H9 (cell line): ENCODE data around the gene CALCR. TPM values are rescaled to one million over a fixed set of nuclear protein-coding genes. Genes with fewer than 3 reads are reported as not detected.

Experiments used
- DNase-seq: peaks from one replicate; pipeline ENCODE4 v3.0.0-alpha.2; 2017
- H2AFZ ChIP-seq: one replicate; pipeline ENCODE4 v1.6.1; 2013; ENCODE audit warnings: mild to moderate bottlenecking, low read length, control low read depth, moderate library complexity
- H2AK5ac ChIP-seq: 2 replicates; pipeline ENCODE4 v1.6.1; 2013; ENCODE audit warnings: low read length, control low read depth, mixed read lengths; ENCODE audit not compliant: insufficient read length
- H2BK120ac ChIP-seq: one replicate; pipeline ENCODE4 v1.6.1; 2013; ENCODE audit warnings: low read depth, mild to moderate bottlenecking, low read length, control low read depth, inconsistent platforms; ENCODE audit not compliant: poor library complexity, severe bottlenecking
- H2BK12ac ChIP-seq: 2 replicates; pipeline ENCODE4 v1.6.1; 2013; ENCODE audit warnings: low read length, control low read depth, mixed read lengths, low read depth; ENCODE audit not compliant: insufficient read length
- H2BK15ac ChIP-seq: 2 replicates; pipeline ENCODE4 v1.6.1; 2013; ENCODE audit warnings: low read depth, low read length, control low read depth
- H2BK20ac ChIP-seq: one replicate; pipeline ENCODE4 v1.6.1; 2013; ENCODE audit warnings: low read depth, mild to moderate bottlenecking, low read length, control low read depth, inconsistent platforms; ENCODE audit not compliant: poor library complexity, severe bottlenecking
- H2BK5ac ChIP-seq: 2 replicates; pipeline ENCODE4 v1.6.1; 2013; ENCODE audit warnings: low read length, control low read depth, mixed read lengths; ENCODE audit not compliant: insufficient read length
- H3K14ac ChIP-seq: 2 replicates; pipeline ENCODE4 v1.6.1; 2013; ENCODE audit warnings: low read length, control low read depth; ENCODE audit not compliant: insufficient read depth
- H3K18ac ChIP-seq: 2 replicates; pipeline ENCODE4 v1.6.1; 2013; ENCODE audit warnings: low read depth, mild to moderate bottlenecking, mixed read lengths, low read length, control low read depth; ENCODE audit not compliant: insufficient read length
- H3K23ac ChIP-seq: 2 replicates; pipeline ENCODE4 v1.6.1; 2013; ENCODE audit warnings: low read length, control low read depth, mixed read lengths, low read depth; ENCODE audit not compliant: insufficient read length
- H3K23me2 ChIP-seq: 2 replicates; pipeline ENCODE4 v1.6.1; 2013; ENCODE audit warnings: low read depth, mild to moderate bottlenecking, mixed read lengths, low read length, control low read depth; ENCODE audit not compliant: insufficient read length, poor library complexity, severe bottlenecking
- H3K27ac ChIP-seq: 2 replicates; pipeline ENCODE4 v1.5.1; 2013; ENCODE audit warnings: low read length, control low read depth, mixed read lengths, low read depth; ENCODE audit not compliant: insufficient read length
- H3K27me3 ChIP-seq: 2 replicates; pipeline ENCODE4 v1.6.1; 2013; ENCODE audit warnings: low read length, control low read depth, inconsistent platforms; ENCODE audit not compliant: insufficient read depth
- H3K4ac ChIP-seq: 2 replicates; pipeline ENCODE4 v1.6.1; 2013; ENCODE audit warnings: low read depth, mild to moderate bottlenecking, control low read depth, inconsistent platforms, low read length, moderate library complexity
- H3K4me1 ChIP-seq: 2 replicates; pipeline ENCODE4 v1.6.1; 2013; ENCODE audit warnings: low read length, control low read depth, inconsistent platforms; ENCODE audit not compliant: insufficient read depth
- H3K4me2 ChIP-seq: 2 replicates; pipeline ENCODE4 v1.6.1; 2013; ENCODE audit warnings: low read length, control low read depth, mixed read lengths; ENCODE audit not compliant: insufficient read length, insufficient read depth
- H3K56ac ChIP-seq: 2 replicates; pipeline ENCODE4 v1.6.1; 2013; ENCODE audit warnings: low read depth, mild to moderate bottlenecking, mixed read lengths, low read length, control low read depth; ENCODE audit not compliant: insufficient read length
- H3K79me1 ChIP-seq: 2 replicates; pipeline ENCODE4 v1.6.1; 2013; ENCODE audit warnings: low read depth, mild to moderate bottlenecking, moderate library complexity, low read length, control low read depth, inconsistent platforms; ENCODE audit not compliant: insufficient read depth, poor library complexity, severe bottlenecking
- H3K79me2 ChIP-seq: 2 replicates; pipeline ENCODE4 v1.6.1; 2013; ENCODE audit warnings: low read length, control low read depth, inconsistent platforms; ENCODE audit not compliant: insufficient read depth
- H3K9ac ChIP-seq: 2 replicates; pipeline ENCODE4 v1.6.1; 2013; ENCODE audit warnings: low read length, control low read depth, mixed read lengths; ENCODE audit not compliant: insufficient read length; ENCODE audit errors: extremely low read depth
- H3K9me3 ChIP-seq: one replicate; pipeline ENCODE4 v1.6.1; 2013; ENCODE audit warnings: low read depth, low read length, inconsistent platforms; ENCODE audit not compliant: control insufficient read depth
- H3T11ph ChIP-seq: one replicate; pipeline ENCODE4 v1.6.1; 2013; ENCODE audit warnings: mild to moderate bottlenecking, low read length, control low read depth, inconsistent platforms
- H4K20me1 ChIP-seq: one replicate; pipeline ENCODE4 v1.6.1; 2013; ENCODE audit not compliant: control insufficient read depth, insufficient read length, insufficient read depth
- H4K5ac ChIP-seq: 2 replicates; pipeline ENCODE4 v1.6.1; 2013; ENCODE audit warnings: low read depth, mild to moderate bottlenecking, mixed read lengths, low read length, control low read depth; ENCODE audit not compliant: insufficient read length
- H4K8ac ChIP-seq: replicated peaks from 2 replicates; pipeline ENCODE4 v1.6.1; 2013; ENCODE audit warnings: low read length, control low read depth, mixed read lengths, low read depth; ENCODE audit not compliant: insufficient read length
- H4K91ac ChIP-seq: 2 replicates; pipeline ENCODE4 v1.6.1; 2013; ENCODE audit warnings: low read depth, mild to moderate bottlenecking, moderate library complexity, mixed read lengths, low read length, control low read depth; ENCODE audit not compliant: insufficient read length
- H3K27ac Mint-ChIP-seq, 3 experiments: 2 replicates in 2 of 3; 3 replicates in 1 of 3; pipeline ENCODE4 v1.8.0; 2020 to 2021; ENCODE audit warnings: mixed read lengths in 3 of 3, mild to moderate bottlenecking in 1 of 3, moderate library complexity in 1 of 3
- H3K27me3 Mint-ChIP-seq: 2 replicates; pipeline ENCODE4 v1.8.0; 2021; ENCODE audit warnings: low read depth, mild to moderate bottlenecking, moderate library complexity, mixed read lengths
- H3K36me3 Mint-ChIP-seq, 3 experiments: 2 replicates in 2 of 3; 3 replicates in 1 of 3; pipeline ENCODE4 v1.8.0; 2020 to 2021; ENCODE audit warnings: low read depth in 3 of 3, mixed read lengths in 3 of 3; ENCODE audit not compliant: insufficient read depth in 1 of 3
- H3K4me1 Mint-ChIP-seq, 2 experiments: 2 replicates each; pipeline ENCODE4 v1.8.0; 2020; ENCODE audit warnings: mixed read lengths in 2 of 2
- H3K4me3 Mint-ChIP-seq, 2 experiments: 2 replicates in 1 of 2; 3 replicates in 1 of 2; pipeline ENCODE4 v1.8.0; 2020 to 2021; ENCODE audit warnings: mild to moderate bottlenecking in 2 of 2, mixed read lengths in 2 of 2, moderate library complexity in 1 of 2
- H3K9me3 Mint-ChIP-seq, 2 experiments: 2 replicates in 1 of 2; 3 replicates in 1 of 2; pipeline ENCODE4 v1.8.0; 2020; ENCODE audit warnings: mild to moderate bottlenecking in 2 of 2, mixed read lengths in 2 of 2, moderate library complexity in 1 of 2
- CTCF ChIP-seq: fragments of 200-600 bp; sonication (generic); conservative IDR thresholded peaks from 3 replicates; pipeline ENCODE4 v1.8.0; 2021; ENCODE audit warnings: antibody characterized with exemption, mild to moderate bottlenecking
- WGBS: extraction: QIAGEN DNeasy Blood & Tissue Kit; methylation state at CpG from one replicate; pipeline ENCODE4 v1.1.7; 2013; ENCODE audit warnings: missing lambda C conversion rate, low lambda C conversion rate, mixed read lengths; ENCODE audit not compliant: insufficient read length; ENCODE audit errors: extremely low coverage; 5-methylcytosine and 5-hydroxymethylcytosine counted together
- total RNA-seq: library from RNA; stranded (reverse); gene quantifications from 2 replicates; pipeline ENCODE4 v1.2.1, GENCODE V29; 2021

The CALCR gene
- total RNA-seq, 1 experiment from 2014 or later = 0.52 TPM

GRCh38 chr7:93544691-93545090, 29.8 kb downstream of the CALCR start:
- H3K27ac Mint-ChIP-seq = no peak overlapping the region
- TF ChIP-seq CTCF = no peak

More at GRCh38 chr7:93544691-93545090, 29.8 kb downstream of the CALCR start:
- Mint-ChIP-seq H3K9me3 (no peaks in the 10 kb centered on the region), H3K4me3 (no peak overlapping the region), H3K4me1 (peaks cover under 1 to 4% of the 10 kb centered on the region in 2 experiments), H3K36me3 (no peaks in the 10 kb centered on the region), H3K27me3 (no peaks in the 10 kb centered on the region)
- Histone ChIP-seq H3K18ac (no peak overlapping the region), H4K8ac (no peak overlapping the region), H2BK20ac (no peak overlapping the region), H3K56ac (no peak overlapping the region), H3K9ac (no peak overlapping the region), H3K14ac (no peak overlapping the region), H3K4me1 (0 out of 2 replicates have a peak, but pooled peaks cover 1% of the 10 kb centered on the region), H2BK12ac (no peak overlapping the region), H3T11ph (no peak overlapping the region), H2BK5ac (no peak overlapping the region), H4K91ac (no peak overlapping the region), H3K4ac (no peak overlapping the region), H3K27me3 (no peaks in the 10 kb centered on the region), H4K5ac (no peak overlapping the region), H3K4me2 (no peak overlapping the region), H2AK5ac (no peak overlapping the region), H3K23me2 (no peaks in the 10 kb centered on the region), H2BK15ac (no peak overlapping the region), H3K79me1 (no peaks in the 10 kb centered on the region), H2AFZ (no peak overlapping the region), H3K9me3 (no peaks in the 10 kb centered on the region), H3K79me2 (no peaks in the 10 kb centered on the region), H3K27ac (no peak overlapping the region), H4K20me1 (no peaks in the 10 kb centered on the region), H3K23ac (no peak overlapping the region), H2BK120ac (no peak overlapping the region)
- DNase-seq = no peak
- WGBS = no CpG with 5 or more reads among the region's 2 CpGs
